ENCODE data around the gene TEX29. TPM values are rescaled to one million over a fixed set of nuclear protein-coding genes. Genes with fewer than 3 reads are reported as not detected.

Gene TEX29
- total RNA-seq, 1 experiment from 2014 or later, result 0.33 TPM

DNA sequence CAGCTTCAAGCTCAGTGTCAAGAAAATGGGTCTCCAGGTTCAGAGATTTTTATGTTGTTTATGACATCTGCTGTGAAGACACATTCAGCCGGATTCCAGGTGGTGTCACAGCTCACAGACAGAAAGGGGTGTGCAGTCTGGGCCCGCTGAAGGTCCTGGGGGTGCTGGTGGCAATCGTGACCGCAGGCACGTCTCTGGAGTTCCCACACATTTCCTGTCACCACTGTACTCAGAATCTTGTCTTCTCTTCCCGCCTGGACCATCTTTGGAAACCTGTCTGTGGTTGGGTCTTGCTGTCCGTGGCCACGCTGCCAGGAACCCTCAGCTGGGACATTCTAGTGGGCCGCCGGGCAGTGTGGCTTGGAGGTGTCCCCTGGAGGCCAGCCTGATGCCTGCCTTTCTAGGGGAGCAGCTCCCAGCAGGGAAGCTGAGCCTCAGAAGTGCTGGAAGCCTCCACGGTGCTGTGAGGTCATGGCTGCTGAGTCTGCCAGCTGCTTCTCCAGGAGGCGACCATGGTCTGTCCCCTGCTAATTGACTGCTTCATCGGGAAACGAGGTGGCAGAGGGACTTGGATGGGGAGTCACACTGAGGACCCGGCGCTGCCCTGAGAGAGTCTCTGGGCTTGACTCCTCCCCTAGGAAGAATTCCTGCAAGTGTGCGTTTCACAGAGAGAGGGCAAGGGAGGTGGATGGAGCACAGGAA, 3.7 kb downstream of the TEX29 start:
- H3K79me2 ChIP-seq (ENCODE audit: insufficient read depth, low read length), result no peaks in the 10 kb centered on the region
- no peak overlapping the region for H3K27ac ChIP-seq (ENCODE audit: insufficient read length, low read depth, low read length)
- H3K36me3 Mint-ChIP-seq (ENCODE audit: insufficient read depth in 1 of 3, low read depth in 3 of 3), result no peaks in the 10 kb centered on the region
- no peaks in the 10 kb centered on the region; a peak in 1 of 5 replicates for H3K9me3 Mint-ChIP-seq
- H3K4me1 Mint-ChIP-seq, result peaks cover 5 to 7% of the 10 kb centered on the region in 2 experiments; a peak in 2 of 4 replicates
- no peak overlapping the region for H2BK20ac ChIP-seq (ENCODE audit: low read depth, low read length, poor library complexity, severe bottlenecking)
- no CpG with 5 or more reads among the region's 17 CpGs for WGBS (ENCODE audit: extremely low coverage, insufficient read length, low lambda C conversion rate)
- no peak overlapping the region for H2AFZ ChIP-seq (ENCODE audit: low read length)
- peak overlapping the region; percentile 1 to 73 (median 72); a peak in 4 of 7 replicates for H3K27ac Mint-ChIP-seq
- H3K79me1 ChIP-seq (ENCODE audit: insufficient read depth, low read depth, low read length, poor library complexity, severe bottlenecking), result no peaks in the 10 kb centered on the region
- H4K8ac ChIP-seq (replicated peaks; ENCODE audit: insufficient read length, low read depth, low read length), result no peak overlapping the region
- no peak overlapping the region for H3K4ac ChIP-seq (ENCODE audit: low read depth, low read length)
- no peak overlapping the region for H3T11ph ChIP-seq (ENCODE audit: low read length)
- H3K14ac ChIP-seq (ENCODE audit: insufficient read depth, low read length), result no peak overlapping the region
- no peaks in the 10 kb centered on the region for H3K23me2 ChIP-seq (ENCODE audit: insufficient read length, low read depth, low read length, poor library complexity, severe bottlenecking)
- no peak overlapping the region for H2BK5ac ChIP-seq (ENCODE audit: insufficient read length, low read length)
- H3K56ac ChIP-seq (ENCODE audit: insufficient read length, low read depth, low read length), result no peak overlapping the region
- H2BK120ac ChIP-seq (ENCODE audit: low read depth, low read length, poor library complexity, severe bottlenecking), result no peak overlapping the region
- H3K27me3 Mint-ChIP-seq (ENCODE audit: low read depth), result no peaks in the 10 kb centered on the region
- TF ChIP-seq, protein P1, sequence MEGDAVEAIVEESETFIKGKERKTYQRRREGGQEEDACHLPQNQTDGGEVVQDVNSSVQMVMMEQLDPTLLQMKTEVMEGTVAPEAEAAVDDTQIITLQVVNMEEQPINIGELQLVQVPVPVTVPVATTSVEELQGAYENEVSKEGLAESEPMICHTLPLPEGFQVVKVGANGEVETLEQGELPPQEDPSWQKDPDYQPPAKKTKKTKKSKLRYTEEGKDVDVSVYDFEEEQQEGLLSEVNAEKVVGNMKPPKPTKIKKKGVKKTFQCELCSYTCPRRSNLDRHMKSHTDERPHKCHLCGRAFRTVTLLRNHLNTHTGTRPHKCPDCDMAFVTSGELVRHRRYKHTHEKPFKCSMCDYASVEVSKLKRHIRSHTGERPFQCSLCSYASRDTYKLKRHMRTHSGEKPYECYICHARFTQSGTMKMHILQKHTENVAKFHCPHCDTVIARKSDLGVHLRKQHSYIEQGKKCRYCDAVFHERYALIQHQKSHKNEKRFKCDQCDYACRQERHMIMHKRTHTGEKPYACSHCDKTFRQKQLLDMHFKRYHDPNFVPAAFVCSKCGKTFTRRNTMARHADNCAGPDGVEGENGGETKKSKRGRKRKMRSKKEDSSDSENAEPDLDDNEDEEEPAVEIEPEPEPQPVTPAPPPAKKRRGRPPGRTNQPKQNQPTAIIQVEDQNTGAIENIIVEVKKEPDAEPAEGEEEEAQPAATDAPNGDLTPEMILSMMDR (conservative IDR thresholded peaks at IDR 0.05), result no peak
- no peak overlapping the region for H4K91ac ChIP-seq (ENCODE audit: insufficient read length, low read depth, low read length)
- no peak overlapping the region for H3K4me2 ChIP-seq (ENCODE audit: insufficient read depth, insufficient read length, low read length)
- DNase-seq, result peak; percentile 25
- H4K20me1 ChIP-seq (ENCODE audit: control insufficient read depth, insufficient read depth, insufficient read length), result no peaks in the 10 kb centered on the region
- H3K27me3 ChIP-seq (ENCODE audit: insufficient read depth, low read length), result no peaks in the 10 kb centered on the region
- H2AK5ac ChIP-seq (ENCODE audit: insufficient read length, low read length), result no peak overlapping the region
- H3K9ac ChIP-seq (ENCODE audit: extremely low read depth, insufficient read length, low read length), result no peak overlapping the region
- H2BK12ac ChIP-seq (ENCODE audit: insufficient read length, low read depth, low read length), result no peak overlapping the region
- no peak overlapping the region for H3K23ac ChIP-seq (ENCODE audit: insufficient read length, low read depth, low read length)
- no peaks in the 10 kb centered on the region for H3K9me3 ChIP-seq (ENCODE audit: control insufficient read depth, low read depth, low read length)
- H2BK15ac ChIP-seq (ENCODE audit: low read depth, low read length), result no peak overlapping the region
- no peak overlapping the region for H4K5ac ChIP-seq (ENCODE audit: insufficient read length, low read depth, low read length)
- no peak overlapping the region for H3K18ac ChIP-seq (ENCODE audit: insufficient read length, low read depth, low read length)
- no peaks in the 10 kb centered on the region for H3K4me1 ChIP-seq (ENCODE audit: insufficient read depth, low read length)
- H3K4me3 Mint-ChIP-seq, result no peak overlapping the region
